GM12865 (cell line): ENCODE data around the gene ZNF48.

Source experiments
- DNase-seq: peaks from one replicate; pipeline ENCODE4 v3.0.0; 2010; ENCODE audit warnings: low read depth
- H3K4me3 ChIP-seq: 2 replicates; pipeline ENCODE4 v1.5.1; 2011; ENCODE audit warnings: mild to moderate bottlenecking, low read depth, low read length, control low read depth
- CTCF ChIP-seq: IDR thresholded peaks from 2 replicates; pipeline ENCODE4 v1.5.1; 2011; ENCODE audit warnings: low read length, control low read depth, low read depth, inconsistent platforms; ENCODE audit not compliant: insufficient read depth; ENCODE audit errors: missing control alignments

ZNF48 gene

GRCh38 chr16:30375864-30376263 lies 19.4 kb upstream of the ZNF48 start:
- DNase-seq, result no peak
- no peak for TF ChIP-seq CTCF
- no peak overlapping the region for H3K4me3 ChIP-seq

GRCh38 chr16:30376461-30376902 lies 18.7 kb upstream of the ZNF48 start:
- no peak for TF ChIP-seq CTCF
- no peak overlapping the region for H3K4me3 ChIP-seq
- no peak for DNase-seq

GRCh38 chr16:30377050-30377811 lies 18.0 kb upstream of the ZNF48 start:
- no peak for DNase-seq
- H3K4me3 ChIP-seq, result peak overlapping the region; percentile 85
- no peak for TF ChIP-seq CTCF

- DNase-seq, result peak; percentile 95
- peak overlapping the region; percentile 85 for H3K4me3 ChIP-seq
- no peak for TF ChIP-seq CTCF
These were observed 17.4 kb upstream of the ZNF48 start for GRCh38 chr16:30377812-30378235.

- TF ChIP-seq CTCF, result no peak
- peak; percentile 99 for DNase-seq
- peak overlapping the region; percentile 85 for H3K4me3 ChIP-seq
These were observed 16.7 kb upstream of the ZNF48 start for GRCh38 chr16:30378236-30379157.

GRCh38 chr16:30379158-30379783 lies 15.9 kb upstream of the ZNF48 start:
- peak overlapping the region; percentile 77 for H3K4me3 ChIP-seq
- no peak for DNase-seq
- TF ChIP-seq CTCF, result no peak
